K562 (cell line): ENCODE results near the gene ARFRP1. TPM values are rescaled to one million over a fixed set of nuclear protein-coding genes. Genes with fewer than 3 reads are reported as not detected.

Experiments
- BRD4 ChIP-seq: fragments of 200-600 bp; sonication (generic); IDR thresholded peaks from 2 replicates; pipeline ENCODE4 v1.6.1; 2017; ENCODE audit warnings: inconsistent platforms
- CEBPB ChIP-seq: fragments of 450-650 bp; IDR thresholded peaks from 2 replicates; pipeline ENCODE4 v1.6.1; 2016; ENCODE audit warnings: missing genetic modification characterization, missing compliant biosample characterization
- CREM ChIP-seq: IDR thresholded peaks from 2 replicates; pipeline ENCODE4 v1.6.1; 2014; ENCODE audit warnings: antibody characterized with exemption, low read depth
- CTBP1 ChIP-seq: fragments of 450-650 bp; IDR thresholded peaks from 2 replicates; pipeline ENCODE4 v1.6.1; 2016; ENCODE audit warnings: borderline replicate concordance
- FOXA1 ChIP-seq: fragments of 450-650 bp; IDR thresholded peaks from 2 replicates; pipeline ENCODE4 v1.6.1; 2016; ENCODE audit warnings: mild to moderate bottlenecking, borderline replicate concordance
- HIVEP1 ChIP-seq: fragments of 250-450 bp; sonication (Bioruptor Pico); IDR thresholded peaks from 2 replicates; pipeline ENCODE4 v1.4.0; 2020; ENCODE audit warnings: mild to moderate bottlenecking
- KDM4B ChIP-seq, 2 experiments: fragments of 450-650 bp in 1 of 2; sonication (generic) in 1 of 2; IDR thresholded peaks; 2 replicates each; pipeline ENCODE4 v1.6.1; 2016 to 2017; ENCODE audit warnings: borderline replicate concordance in 2 of 2, antibody characterized with exemption in 1 of 2, low read depth in 1 of 2, mild to moderate bottlenecking in 1 of 2
- MTA3 ChIP-seq: fragments of 450-650 bp; formaldehyde crosslinking; IDR thresholded peaks from 2 replicates; pipeline ENCODE4 v1.6.1; 2017; ENCODE audit warnings: mild to moderate bottlenecking, borderline replicate concordance
- PCBP1 ChIP-seq: fragments of 200-400 bp; formaldehyde crosslinking; IDR thresholded peaks from 2 replicates; pipeline ENCODE4 v1.6.1; 2018; ENCODE audit warnings: mild to moderate bottlenecking, low read depth, low read length; ENCODE audit not compliant: poor library complexity, severe bottlenecking
- PRPF4 ChIP-seq: fragments of 200-400 bp; formaldehyde crosslinking; IDR thresholded peaks from one replicate; pipeline ENCODE4 v1.6.1; 2017; ENCODE audit warnings: low read length, low read depth, mild to moderate bottlenecking; ENCODE audit not compliant: insufficient read depth, poor library complexity, severe bottlenecking
- RB1 ChIP-seq: fragments of 450-650 bp; IDR thresholded peaks from 2 replicates; pipeline ENCODE4 v1.6.1; 2017; ENCODE audit warnings: low read depth, mild to moderate bottlenecking
- RBFOX2 ChIP-seq: fragments of 200-400 bp; formaldehyde crosslinking; IDR thresholded peaks from 2 replicates; pipeline ENCODE4 v1.6.1; 2017; ENCODE audit warnings: low read depth, mild to moderate bottlenecking, low read length, moderate library complexity
- SOX6 ChIP-seq: fragments of 450-650 bp; IDR thresholded peaks from 2 replicates; pipeline ENCODE4 v1.6.1; 2014; ENCODE audit warnings: mild to moderate bottlenecking
- TAF9B ChIP-seq: fragments of 450-650 bp; IDR thresholded peaks from 2 replicates; pipeline ENCODE4 v1.6.1; 2018; ENCODE audit warnings: mild to moderate bottlenecking; ENCODE audit not compliant: partially characterized antibody
- TEAD4 ChIP-seq, 2 experiments: sonication (generic) in 1 of 2; formaldehyde crosslinking in 1 of 2; IDR thresholded peaks; 2 replicates each; pipeline versions ENCODE4 v1.6.1 to v1.8.0; 2012 to 2022; ENCODE audit warnings: borderline replicate concordance in 1 of 2, inconsistent platforms in 1 of 2, low read length in 1 of 2, mild to moderate bottlenecking in 1 of 2, missing genetic modification reagents in 1 of 2
- polyA plus RNA-seq, 8 experiments: library from polyadenylated mRNA; depleted of rRNA in 4 of 8; stranded (reverse) in 5 of 8; unstranded in 3 of 8; fragments of >200 nt; fragmentation: Nextera tagmentation in 2 of 8; fragmentation: Illumina TruSeq in 1 of 8; extraction: Ambion mirVana in 2 of 8; extraction: Trizol in 1 of 8; gene quantifications; 2 replicates each; pipeline versions ENCODE4 v1.2.1 to v1.2.3, GENCODE V29; 2011 to 2014; ENCODE audit warnings: inconsistent platforms in 1 of 8, missing spikeins in 1 of 8
- total RNA-seq, 7 experiments: library from RNA; depleted of rRNA in 6 of 7; stranded (reverse); fragments of >200 nt in 6 of 7; fragmentation: Illumina TruSeq in 2 of 7; extraction: Trizol in 2 of 7; gene quantifications; 2 replicates each; pipeline versions ENCODE4 v1.2.1 to v1.2.3, GENCODE V29; 2011 to 2021; ENCODE audit warnings: low replicate concordance in 1 of 7
- TF ChIP-seq, protein P1 (sequence below), 2 experiments: fragments of 200-800 bp in 1 of 2; sonication (Bioruptor generic) in 1 of 2; sonication (generic) in 1 of 2; formaldehyde crosslinking in 1 of 2; IDR thresholded peaks in 1 of 2; conservative IDR thresholded peaks in 1 of 2; 2 replicates each; pipeline versions ENCODE4 v1.5.0 to v1.6.1; 2016 to 2020; ENCODE audit warnings: missing compliant biosample characterization in 1 of 2, missing genetic modification characterization in 1 of 2, missing genetic modification reagents in 1 of 2
- TF ChIP-seq, protein P2 (sequence below): fragments of 450-650 bp; IDR thresholded peaks from 2 replicates; pipeline ENCODE4 v1.6.1; 2017; ENCODE audit warnings: mild to moderate bottlenecking, moderate library complexity
- TF ChIP-seq, protein P3 (sequence below): sonication (generic); formaldehyde crosslinking; IDR thresholded peaks from 2 replicates; pipeline ENCODE4 v1.8.0; 2022; ENCODE audit warnings: mild to moderate bottlenecking, missing genetic modification reagents

Gene ARFRP1
- total and polyA plus RNA-seq, 9 of the 15 experiments (the other 6 are each of a cell fraction or from before 2014, with no cell fraction given) = 2.2 to 78.9 (median 37.3) TPM

GRCh38 chr20:63657937-63658748 is 49.6 kb downstream of the ARFRP1 start, which contains the start of gene RTEL1 (continued):
- TF ChIP-seq TAF9B = peak; percentile 93
- no peak for TF ChIP-seq CEBPB (tag)
- TF ChIP-seq, protein P1, sequence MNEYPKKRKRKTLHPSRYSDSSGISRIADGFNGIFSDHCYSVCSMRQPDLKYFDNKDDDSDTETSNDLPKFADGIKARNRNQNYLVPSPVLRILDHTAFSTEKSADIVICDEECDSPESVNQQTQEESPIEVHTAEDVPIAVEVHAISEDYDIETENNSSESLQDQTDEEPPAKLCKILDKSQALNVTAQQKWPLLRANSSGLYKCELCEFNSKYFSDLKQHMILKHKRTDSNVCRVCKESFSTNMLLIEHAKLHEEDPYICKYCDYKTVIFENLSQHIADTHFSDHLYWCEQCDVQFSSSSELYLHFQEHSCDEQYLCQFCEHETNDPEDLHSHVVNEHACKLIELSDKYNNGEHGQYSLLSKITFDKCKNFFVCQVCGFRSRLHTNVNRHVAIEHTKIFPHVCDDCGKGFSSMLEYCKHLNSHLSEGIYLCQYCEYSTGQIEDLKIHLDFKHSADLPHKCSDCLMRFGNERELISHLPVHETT (CRISPR knock-in tag; conservative IDR thresholded peaks at IDR 0.05 in 1 of 2, IDR thresholded peaks at IDR 0.05 in 1 of 2) = peak in 1 of 2 experiments; percentile 83; a peak in 1 of 4 replicates
- peak; percentile 54 for TF ChIP-seq MTA3
- peak; percentile 97 for TF ChIP-seq RB1
- TF ChIP-seq CREM = peak; percentile 82
- TF ChIP-seq BRD4 = 0 out of 2 replicates have a peak, but pooled peaks have one; percentile 65
- no peak for TF ChIP-seq TEAD4 (IDR thresholded peaks at IDR 0.05; ENCODE audit: low read length)
- TF ChIP-seq TEAD4 (CRISPR knock-in tag; IDR thresholded peaks at IDR 0.05; ENCODE audit: borderline replicate concordance) = 0 out of 2 replicates have a peak, but pooled peaks have one; percentile 34
- TF ChIP-seq, protein P2, sequence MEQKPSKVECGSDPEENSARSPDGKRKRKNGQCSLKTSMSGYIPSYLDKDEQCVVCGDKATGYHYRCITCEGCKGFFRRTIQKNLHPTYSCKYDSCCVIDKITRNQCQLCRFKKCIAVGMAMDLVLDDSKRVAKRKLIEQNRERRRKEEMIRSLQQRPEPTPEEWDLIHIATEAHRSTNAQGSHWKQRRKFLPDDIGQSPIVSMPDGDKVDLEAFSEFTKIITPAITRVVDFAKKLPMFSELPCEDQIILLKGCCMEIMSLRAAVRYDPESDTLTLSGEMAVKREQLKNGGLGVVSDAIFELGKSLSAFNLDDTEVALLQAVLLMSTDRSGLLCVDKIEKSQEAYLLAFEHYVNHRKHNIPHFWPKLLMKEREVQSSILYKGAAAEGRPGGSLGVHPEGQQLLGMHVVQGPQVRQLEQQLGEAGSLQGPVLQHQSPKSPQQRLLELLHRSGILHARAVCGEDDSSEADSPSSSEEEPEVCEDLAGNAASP = no peak
- TF ChIP-seq CTBP1 = peak; percentile 67; the same call in 1 of the 2 replicates
- TF ChIP-seq HIVEP1 (CRISPR knock-in tag) = 0 out of 2 replicates have a peak, but pooled peaks have one; percentile 71
- TF ChIP-seq FOXA1 = no peak
- peak; percentile 84 for TF ChIP-seq PCBP1
- TF ChIP-seq RBFOX2 = peak; percentile 88
- peak in 1 of 2 experiments; percentile 98; a peak in 2 of 4 replicates for TF ChIP-seq KDM4B (IDR thresholded peaks at IDR 0.05; ENCODE audit: borderline replicate concordance in 2 of 2, low read depth in 1 of 2)
- TF ChIP-seq SOX6 = peak; percentile 34; the same call in 1 of the 2 replicates
- TF ChIP-seq PRPF4 = peak; percentile 45
- TF ChIP-seq, protein P3, sequence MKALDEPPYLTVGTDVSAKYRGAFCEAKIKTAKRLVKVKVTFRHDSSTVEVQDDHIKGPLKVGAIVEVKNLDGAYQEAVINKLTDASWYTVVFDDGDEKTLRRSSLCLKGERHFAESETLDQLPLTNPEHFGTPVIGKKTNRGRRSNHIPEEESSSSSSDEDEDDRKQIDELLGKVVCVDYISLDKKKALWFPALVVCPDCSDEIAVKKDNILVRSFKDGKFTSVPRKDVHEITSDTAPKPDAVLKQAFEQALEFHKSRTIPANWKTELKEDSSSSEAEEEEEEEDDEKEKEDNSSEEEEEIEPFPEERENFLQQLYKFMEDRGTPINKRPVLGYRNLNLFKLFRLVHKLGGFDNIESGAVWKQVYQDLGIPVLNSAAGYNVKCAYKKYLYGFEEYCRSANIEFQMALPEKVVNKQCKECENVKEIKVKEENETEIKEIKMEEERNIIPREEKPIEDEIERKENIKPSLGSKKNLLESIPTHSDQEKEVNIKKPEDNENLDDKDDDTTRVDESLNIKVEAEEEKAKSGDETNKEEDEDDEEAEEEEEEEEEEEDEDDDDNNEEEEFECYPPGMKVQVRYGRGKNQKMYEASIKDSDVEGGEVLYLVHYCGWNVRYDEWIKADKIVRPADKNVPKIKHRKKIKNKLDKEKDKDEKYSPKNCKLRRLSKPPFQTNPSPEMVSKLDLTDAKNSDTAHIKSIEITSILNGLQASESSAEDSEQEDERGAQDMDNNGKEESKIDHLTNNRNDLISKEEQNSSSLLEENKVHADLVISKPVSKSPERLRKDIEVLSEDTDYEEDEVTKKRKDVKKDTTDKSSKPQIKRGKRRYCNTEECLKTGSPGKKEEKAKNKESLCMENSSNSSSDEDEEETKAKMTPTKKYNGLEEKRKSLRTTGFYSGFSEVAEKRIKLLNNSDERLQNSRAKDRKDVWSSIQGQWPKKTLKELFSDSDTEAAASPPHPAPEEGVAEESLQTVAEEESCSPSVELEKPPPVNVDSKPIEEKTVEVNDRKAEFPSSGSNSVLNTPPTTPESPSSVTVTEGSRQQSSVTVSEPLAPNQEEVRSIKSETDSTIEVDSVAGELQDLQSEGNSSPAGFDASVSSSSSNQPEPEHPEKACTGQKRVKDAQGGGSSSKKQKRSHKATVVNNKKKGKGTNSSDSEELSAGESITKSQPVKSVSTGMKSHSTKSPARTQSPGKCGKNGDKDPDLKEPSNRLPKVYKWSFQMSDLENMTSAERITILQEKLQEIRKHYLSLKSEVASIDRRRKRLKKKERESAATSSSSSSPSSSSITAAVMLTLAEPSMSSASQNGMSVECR (CRISPR knock-in tag) = peak; percentile 93
